GM23338 (cell line): ENCODE results near the gene SPTLC2.

ENCODE experiments used
- CTCF ChIP-seq, 2 experiments: fragments of 200-600 bp in 1 of 2; sonication (generic) in 1 of 2; conservative IDR thresholded peaks; 2 replicates each; pipeline versions ENCODE4 v1.5.1 to v1.6.1; 2016 to 2017; ENCODE audit warnings: antibody characterized with exemption in 2 of 2, low read depth in 2 of 2, mild to moderate bottlenecking in 2 of 2, moderate library complexity in 1 of 2
- REST ChIP-seq: IDR thresholded peaks from one replicate; pipeline ENCODE4 v1.6.1; 2018; ENCODE audit warnings: antibody characterized with exemption; ENCODE audit not compliant: unreplicated experiment

GRCh38 chr14:77559381-77559780 is 57.1 kb downstream of the SPTLC2 start:
- no peak for TF ChIP-seq REST
- TF ChIP-seq CTCF (conservative IDR thresholded peaks at IDR 0.05; ENCODE audit: low read depth in 2 of 2): no peak
